ENCODE data around the gene XPNPEP3.
"Not testable (repeated sequence)": the region's sequence is repeated elsewhere in the genome, so short reads cannot be mapped to it uniquely, and the experiment has no call there.

The XPNPEP3 gene

GRCh38 chr22:40819599-40820140, 37.3 kb upstream of the XPNPEP3 start:
- TF ChIP-seq CTCF (IDR thresholded peaks at IDR 0.05; ENCODE audit: control insufficient read depth, insufficient read depth, low read depth, low read length, missing control alignments) = no peak
- DNase-seq (ENCODE audit: low read depth) = no peak
- H3K4me3 ChIP-seq (ENCODE audit: control insufficient read depth, low read depth, low read length) = peak overlapping the region; percentile 99

- no peak overlapping the region for H3K4me3 ChIP-seq (ENCODE audit: control insufficient read depth, low read depth, low read length)
- DNase-seq (ENCODE audit: low read depth) = no peak
- no peak for TF ChIP-seq CTCF (IDR thresholded peaks at IDR 0.05; ENCODE audit: control insufficient read depth, insufficient read depth, low read depth, low read length, missing control alignments)
Measured at GRCh38 chr22:40823426-40823825, 33.5 kb upstream of the XPNPEP3 start.

- not testable (repeated sequence) for H3K4me3 ChIP-seq (ENCODE audit: control insufficient read depth, low read depth, low read length); DNase-seq (ENCODE audit: low read depth)
Measured at GRCh38 chr22:40826292-40826691, 30.7 kb upstream of the XPNPEP3 start.

GRCh38 chr22:40826984-40827741, 29.8 kb upstream of the XPNPEP3 start:
- DNase-seq (ENCODE audit: low read depth) = no peak
- no peak for TF ChIP-seq CTCF (IDR thresholded peaks at IDR 0.05; ENCODE audit: control insufficient read depth, insufficient read depth, low read depth, low read length, missing control alignments)
- H3K4me3 ChIP-seq (ENCODE audit: control insufficient read depth, low read depth, low read length) = no peak overlapping the region

GRCh38 chr22:40829131-40829530, 27.8 kb upstream of the XPNPEP3 start:
- no peak overlapping the region for H3K4me3 ChIP-seq (ENCODE audit: control insufficient read depth, low read depth, low read length)
- TF ChIP-seq CTCF (IDR thresholded peaks at IDR 0.05; ENCODE audit: control insufficient read depth, insufficient read depth, low read depth, low read length, missing control alignments) = no peak
- DNase-seq (ENCODE audit: low read depth) = no peak

- no peak for DNase-seq (ENCODE audit: low read depth)
- no peak for TF ChIP-seq CTCF (IDR thresholded peaks at IDR 0.05; ENCODE audit: control insufficient read depth, insufficient read depth, low read depth, low read length, missing control alignments)
- no peak overlapping the region for H3K4me3 ChIP-seq (ENCODE audit: control insufficient read depth, low read depth, low read length)
Measured at GRCh38 chr22:40834619-40835018, 22.3 kb upstream of the XPNPEP3 start.

GRCh38 chr22:40838486-40838885, 18.5 kb upstream of the XPNPEP3 start:
- H3K4me3 ChIP-seq (ENCODE audit: control insufficient read depth, low read depth, low read length) = no peak overlapping the region
- no peak for DNase-seq (ENCODE audit: low read depth)

More at GRCh38 chr22:40838486-40838885, 18.5 kb upstream of the XPNPEP3 start:
- TF ChIP-seq CTCF (IDR thresholded peaks at IDR 0.05; ENCODE audit: control insufficient read depth, insufficient read depth, low read depth, low read length, missing control alignments) = no peak

Measured in AG09309 (cell line).